ENCODE results near the gene EHBP1L1.

- TF ChIP-seq CTCF (IDR thresholded peaks at IDR 0.05), result no peak
- TF ChIP-seq EZH2phosphoT487 (IDR thresholded peaks at IDR 0.05), result no peak
- no peak for TF ChIP-seq EZH2 (IDR thresholded peaks at IDR 0.05)
Observed at GRCh38 chr11:65620666-65621065, 44.8 kb downstream of the EHBP1L1 start.

Measured in neural progenitor cell (in vitro differentiated cells).